Epithelial cell of esophagus (primary cell): Measurements from ENCODE around the gene CEP152.

Experiments
- DNase-seq: peaks from one replicate; pipeline ENCODE4 v3.0.0; 2010; ENCODE audit warnings: low read depth
- H3K4me3 ChIP-seq: 2 replicates; pipeline ENCODE4 v1.5.1; 2011; ENCODE audit warnings: mild to moderate bottlenecking, low read length, control low read depth
- TF ChIP-seq, protein P1 (sequence below): IDR thresholded peaks from 2 replicates; pipeline ENCODE4 v1.5.1; 2011; ENCODE audit warnings: low read depth, mild to moderate bottlenecking, low read length, control low read depth, inconsistent platforms; ENCODE audit not compliant: insufficient read depth; ENCODE audit errors: missing control alignments

CEP152 gene

GRCh38 chr15:48777645-48778330 is 33.1 kb downstream of the CEP152 start:
- TF ChIP-seq, protein P1, sequence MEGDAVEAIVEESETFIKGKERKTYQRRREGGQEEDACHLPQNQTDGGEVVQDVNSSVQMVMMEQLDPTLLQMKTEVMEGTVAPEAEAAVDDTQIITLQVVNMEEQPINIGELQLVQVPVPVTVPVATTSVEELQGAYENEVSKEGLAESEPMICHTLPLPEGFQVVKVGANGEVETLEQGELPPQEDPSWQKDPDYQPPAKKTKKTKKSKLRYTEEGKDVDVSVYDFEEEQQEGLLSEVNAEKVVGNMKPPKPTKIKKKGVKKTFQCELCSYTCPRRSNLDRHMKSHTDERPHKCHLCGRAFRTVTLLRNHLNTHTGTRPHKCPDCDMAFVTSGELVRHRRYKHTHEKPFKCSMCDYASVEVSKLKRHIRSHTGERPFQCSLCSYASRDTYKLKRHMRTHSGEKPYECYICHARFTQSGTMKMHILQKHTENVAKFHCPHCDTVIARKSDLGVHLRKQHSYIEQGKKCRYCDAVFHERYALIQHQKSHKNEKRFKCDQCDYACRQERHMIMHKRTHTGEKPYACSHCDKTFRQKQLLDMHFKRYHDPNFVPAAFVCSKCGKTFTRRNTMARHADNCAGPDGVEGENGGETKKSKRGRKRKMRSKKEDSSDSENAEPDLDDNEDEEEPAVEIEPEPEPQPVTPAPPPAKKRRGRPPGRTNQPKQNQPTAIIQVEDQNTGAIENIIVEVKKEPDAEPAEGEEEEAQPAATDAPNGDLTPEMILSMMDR = no peak
- H3K4me3 ChIP-seq = no peak overlapping the region
- DNase-seq = no peak

DNA sequence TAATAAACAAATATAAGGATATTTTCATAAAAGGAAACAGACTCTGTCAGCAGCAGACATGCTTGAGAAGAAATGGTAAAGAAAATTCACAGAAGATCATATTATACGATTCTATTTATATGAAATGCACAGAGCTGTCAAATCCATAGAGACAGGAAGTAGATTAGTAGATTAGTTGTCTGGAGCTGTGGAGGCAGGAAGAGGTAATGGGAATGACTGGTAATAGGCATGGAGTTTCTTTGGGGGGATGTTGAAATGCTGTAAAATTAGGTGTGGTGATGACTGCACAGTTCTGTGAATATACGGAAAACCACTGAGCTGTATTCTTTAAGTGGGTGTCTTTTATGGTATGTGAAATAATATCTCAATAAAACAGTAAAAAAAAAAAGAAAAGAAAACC is 35.3 kb downstream of the CEP152 start:
- DNase-seq = peak; percentile 4
- no peak overlapping the region for H3K4me3 ChIP-seq
- TF ChIP-seq, protein P1 = no peak

GRCh38 chr15:48774484-48774883 is 36.4 kb downstream of the CEP152 start:
- H3K4me3 ChIP-seq = no peak overlapping the region
- DNase-seq = no peak
- TF ChIP-seq, protein P1 = no peak

- no peak overlapping the region for H3K4me3 ChIP-seq
- DNase-seq = peak; percentile 30
- TF ChIP-seq, protein P1 = no peak
These were observed 44.7 kb downstream of the CEP152 start for GRCh38 chr15:48766196-48766595.

DNA sequence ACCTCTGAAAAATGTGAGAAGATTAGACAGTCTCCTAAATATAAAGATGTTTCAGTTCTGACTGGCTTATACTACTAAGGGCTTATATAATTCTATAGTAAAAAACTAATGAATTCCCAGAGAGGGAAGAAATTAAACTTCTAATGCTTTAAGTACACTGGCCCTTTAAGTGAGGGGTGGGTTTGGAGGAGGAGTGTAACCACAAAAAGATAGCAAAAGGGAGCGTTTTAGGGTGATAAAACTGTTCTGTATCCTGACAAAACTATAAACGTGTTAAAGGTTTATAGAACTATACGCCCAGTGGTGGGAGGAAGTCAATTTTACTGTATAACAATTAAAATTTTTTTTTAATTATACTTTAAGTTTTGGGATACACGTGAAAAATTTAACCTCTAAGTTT is 45.8 kb downstream of the CEP152 start:
- DNase-seq = no peak
- TF ChIP-seq, protein P1 = no peak
- no peak overlapping the region for H3K4me3 ChIP-seq

GRCh38 chr15:48761393-48762158 is 49.3 kb downstream of the CEP152 start:
- DNase-seq = no peak
- TF ChIP-seq, protein P1 = no peak
- no peak overlapping the region for H3K4me3 ChIP-seq
